ENCODE results near the gene CREB3. TPM values are rescaled to one million over a fixed set of nuclear protein-coding genes. Genes with fewer than 3 reads are reported as not detected.

Gene CREB3
- total RNA-seq, 2 experiments from 2014 or later, result 13.7 to 15.4 TPM

DNA sequence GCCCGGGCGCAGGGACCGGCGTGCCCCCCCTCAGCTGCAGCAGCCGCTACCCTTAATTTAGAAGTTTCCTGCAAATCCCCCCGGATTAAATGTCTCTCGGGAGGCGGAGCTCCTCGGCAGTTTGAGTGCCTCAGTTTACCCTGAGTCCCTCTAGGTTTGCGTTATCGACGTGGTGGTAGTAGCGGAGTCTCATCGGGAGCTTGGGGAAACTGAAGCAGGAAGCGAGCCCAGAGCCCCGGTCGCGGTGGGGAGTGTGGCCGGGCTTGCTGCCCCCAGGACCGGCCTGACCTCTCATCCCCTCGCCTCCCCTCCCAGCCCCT lies 42.2 kb upstream of the CREB3 start:
- Mint-ChIP-seq H3K36me3 (ENCODE audit: low read depth) (no peaks in the 10 kb centered on the region), H3K27me3 (no peaks in the 10 kb centered on the region), H3K4me1 (ENCODE audit: low read depth) (peaks cover 28% of the 10 kb centered on the region), H3K27ac (no peak overlapping the region), H3K4me3 (peak overlapping the region; percentile 82), H3K9me3 (no peaks in the 10 kb centered on the region)
- no peaks in the 10 kb centered on the region for H3K9me3 ChIP-seq (ENCODE audit: control insufficient read depth in 1 of 2, insufficient read depth in 1 of 2, low read length in 2 of 2)
- ATAC-seq (ENCODE audit: poor library complexity), result no peak
- peaks cover 26% of the 10 kb centered on the region for H3K4me1 ChIP-seq (ENCODE audit: insufficient read depth, low read length)
- TF ChIP-seq CTCF (IDR thresholded peaks at IDR 0.05), result no peak
- no peak overlapping the region for H3K27ac ChIP-seq (ENCODE audit: low read depth in 1 of 2, low read length in 2 of 2)
- H3K36me3 ChIP-seq (ENCODE audit: insufficient read depth, low read length), result no peaks in the 10 kb centered on the region
- DNase-seq, result no peak
- H3K27me3 ChIP-seq (ENCODE audit: control insufficient read depth in 1 of 2, insufficient read depth in 2 of 2, low read length in 2 of 2), result no peaks in the 10 kb centered on the region
- peak overlapping the region; percentile 88 for H3K4me3 ChIP-seq (ENCODE audit: low read length)
- CTCF ChIA-PET, result interaction anchor here (1.2 to 1.8 kb wide), 3 partner anchors 24 to 73 kb away, joined by 3 to 5 read pairs (median 3); no protein-coding TSS in a partner anchor
- POLR2A ChIA-PET, result interaction anchor here (0.8 to 2.3 kb wide), 10 partner anchors 25 to 58 kb away, joined by 3 to 10 read pairs (median 6); partner anchors contain the start of genes ARHGEF39, CCDC107, CREB3 and RMRP
- intact Hi-C loops (cut with DNase I, micrococcal nuclease), result no loop called here

DNA sequence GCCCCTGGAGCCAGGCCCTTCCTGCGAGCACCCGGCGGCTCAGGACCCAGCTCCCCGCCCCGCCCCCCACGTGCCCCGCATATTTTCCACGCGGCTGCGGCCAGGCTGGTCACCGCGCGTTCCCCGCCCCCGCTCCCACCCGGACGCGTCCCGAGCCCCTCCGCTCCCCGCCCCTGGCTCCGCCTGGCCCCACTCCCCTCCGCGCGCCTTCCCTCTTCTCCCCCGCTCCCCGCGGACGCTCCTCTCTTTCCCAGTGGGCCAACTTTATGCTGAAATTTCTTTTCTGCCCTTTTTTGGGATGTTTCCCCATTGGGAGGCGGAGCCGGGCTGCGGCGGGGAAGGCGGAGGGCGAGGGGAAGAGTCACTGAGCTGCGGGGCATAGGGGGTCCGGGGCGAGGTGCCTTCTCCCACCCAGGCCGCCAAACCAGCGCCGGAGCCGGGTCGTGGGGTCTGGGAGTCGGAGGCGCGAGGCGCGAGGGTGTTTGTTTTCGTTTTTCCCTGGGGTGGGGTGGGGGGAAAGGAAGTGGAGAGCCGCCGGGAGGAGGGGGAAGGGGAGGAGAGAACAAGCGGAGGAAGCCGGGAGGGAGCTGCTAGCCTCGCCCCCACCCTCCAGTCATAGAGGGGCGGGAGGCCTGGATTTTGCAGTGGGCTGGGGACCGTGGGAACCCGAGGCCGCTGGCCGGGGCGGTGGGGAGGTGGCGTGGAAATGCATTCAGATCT lies 41.7 kb upstream of the CREB3 start:
- H3K27me3 ChIP-seq (ENCODE audit: control insufficient read depth in 1 of 2, insufficient read depth in 2 of 2, low read length in 2 of 2), result no peaks in the 10 kb centered on the region
- peak overlapping the region; percentile 73 for H3K27ac Mint-ChIP-seq
- no peak for TF ChIP-seq CTCF (IDR thresholded peaks at IDR 0.05)
- no peaks in the 10 kb centered on the region for H3K27me3 Mint-ChIP-seq
- DNase-seq, result peak in 8 of 14 experiments; percentile 12 to 57 (median 38)
- peak overlapping the region; percentile 88 for H3K4me3 ChIP-seq (ENCODE audit: low read length)
- H3K36me3 Mint-ChIP-seq (ENCODE audit: low read depth), result no peaks in the 10 kb centered on the region
- peak overlapping the region; percentile 92 for H3K4me3 Mint-ChIP-seq
- ChIA-PET CTCF (interaction anchor here (1.2 to 1.8 kb wide), 3 partner anchors 23 to 74 kb away, joined by 3 to 5 read pairs (median 3); no protein-coding TSS in a partner anchor), POLR2A (interaction anchor here (0.7 to 2.3 kb wide), 12 partner anchors 13 to 71 kb away, joined by 3 to 10 read pairs (median 4); partner anchors contain the start of genes ARHGEF39, CCDC107, CREB3 and RMRP)
- H3K9me3 ChIP-seq (ENCODE audit: control insufficient read depth in 1 of 2, insufficient read depth in 1 of 2, low read length in 2 of 2), result no peaks in the 10 kb centered on the region
- H3K4me1 ChIP-seq (ENCODE audit: insufficient read depth, low read length), result peaks cover 26% of the 10 kb centered on the region
- H3K9me3 Mint-ChIP-seq, result no peaks in the 10 kb centered on the region
- peaks cover 28% of the 10 kb centered on the region for H3K4me1 Mint-ChIP-seq (ENCODE audit: low read depth)
- no peaks in the 10 kb centered on the region for H3K36me3 ChIP-seq (ENCODE audit: insufficient read depth, low read length)
- intact Hi-C loops (cut with DNase I, micrococcal nuclease), result no loop called here
- H3K27ac ChIP-seq (ENCODE audit: low read depth in 1 of 2, low read length in 2 of 2), result peak overlapping the region; percentile 40 to 55
- ATAC-seq (ENCODE audit: poor library complexity), result peak; percentile 63

DNA sequence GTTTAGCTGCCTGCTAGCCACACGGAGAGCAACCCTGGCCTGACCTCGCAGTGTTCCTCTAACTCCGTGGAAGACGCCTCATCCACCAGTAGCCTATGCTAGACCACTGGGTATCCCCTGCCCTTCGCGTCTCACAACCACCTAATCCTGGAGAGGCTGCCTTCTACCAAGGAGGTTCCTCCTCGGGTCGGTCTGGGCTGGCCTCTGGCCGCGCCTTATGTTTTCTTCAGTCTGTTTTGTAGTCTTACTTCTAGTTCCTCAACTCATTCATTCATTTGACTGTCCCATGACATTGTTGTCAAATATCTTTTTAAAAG lies 41.2 kb upstream of the CREB3 start:
- H3K4me1 ChIP-seq (ENCODE audit: insufficient read depth, low read length), result peaks cover 27% of the 10 kb centered on the region
- DNase-seq, result no peak
- intact Hi-C loops (cut with DNase I, micrococcal nuclease), result no loop called here
- no peaks in the 10 kb centered on the region for H3K27me3 ChIP-seq (ENCODE audit: control insufficient read depth in 1 of 2, insufficient read depth in 2 of 2, low read length in 2 of 2)
- Mint-ChIP-seq H3K4me3 (peak overlapping the region; percentile 92), H3K27ac (peak overlapping the region; percentile 73), H3K9me3 (no peaks in the 10 kb centered on the region), H3K36me3 (ENCODE audit: low read depth) (no peaks in the 10 kb centered on the region), H3K27me3 (no peaks in the 10 kb centered on the region), H3K4me1 (ENCODE audit: low read depth) (peaks cover 30% of the 10 kb centered on the region)
- peak overlapping the region; percentile 40 to 55 for H3K27ac ChIP-seq (ENCODE audit: low read depth in 1 of 2, low read length in 2 of 2)
- no peak for TF ChIP-seq CTCF (IDR thresholded peaks at IDR 0.05)
- H3K36me3 ChIP-seq (ENCODE audit: insufficient read depth, low read length), result no peaks in the 10 kb centered on the region
- POLR2A ChIA-PET, result interaction anchor here (0.7 to 2.3 kb wide), 13 partner anchors 11 to 72 kb away, joined by 3 to 10 read pairs (median 4); partner anchors contain the start of genes ARHGEF39, CCDC107, RMRP and SIT1
- peak overlapping the region; percentile 88 for H3K4me3 ChIP-seq (ENCODE audit: low read length)
- H3K9me3 ChIP-seq (ENCODE audit: control insufficient read depth in 1 of 2, insufficient read depth in 1 of 2, low read length in 2 of 2), result no peaks in the 10 kb centered on the region
- no peak for ATAC-seq (ENCODE audit: poor library complexity)
- CTCF ChIA-PET, result interaction anchor here (1.2 to 1.8 kb wide), 3 partner anchors 23 to 75 kb away, joined by 3 to 5 read pairs (median 3); no protein-coding TSS in a partner anchor
